ENCODE measurements around the gene DCTD.

DNA sequence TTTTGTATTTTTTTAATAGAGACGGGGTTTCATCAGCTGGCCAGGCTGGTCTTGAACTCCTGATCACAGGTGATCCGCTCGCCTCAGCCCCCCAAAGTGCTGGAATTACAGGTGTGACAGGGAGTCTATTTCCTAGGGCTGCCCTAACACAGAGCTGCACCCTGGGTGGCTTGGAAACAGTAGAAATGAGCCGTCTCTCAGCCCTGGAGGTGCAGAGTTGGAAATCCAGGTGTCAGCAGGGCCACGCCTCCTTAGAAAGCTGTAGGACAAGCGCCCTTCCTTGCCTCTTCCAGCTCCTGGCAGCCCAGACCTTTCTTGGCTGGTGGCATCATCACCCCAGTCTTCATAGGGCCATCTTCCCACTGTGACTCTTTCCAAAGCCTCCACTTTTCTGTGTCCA, 71.6 kb downstream of the DCTD start:
- TF ChIP-seq POLR2A (IDR thresholded peaks at IDR 0.05; ENCODE audit: low read depth, low read length): no peak
- no peak for TF ChIP-seq POLR2AphosphoS5 (IDR thresholded peaks at IDR 0.05; ENCODE audit: low read depth, low read length)
